Left ventricle myocardium inferior (tissue), 1 donor: ENCODE measurements around the gene RPUSD3. TPM values are rescaled to one million over a fixed set of nuclear protein-coding genes. Genes with fewer than 3 reads are reported as not detected.

Source experiments
- DNase-seq: peaks from one replicate; pipeline ENCODE4 v3.0.0-alpha.2; 2020
- H3K27ac ChIP-seq: fragments of 200-600 bp; replicated peaks from 2 replicates; pipeline ENCODE4 v1.8.0; 2021
- H3K27me3 ChIP-seq: fragments of 200-600 bp; 2 replicates; pipeline ENCODE4 v1.8.0; 2021; ENCODE audit warnings: low read depth
- H3K36me3 ChIP-seq: fragments of 200-600 bp; 2 replicates; pipeline ENCODE4 v1.8.0; 2021
- H3K4me1 ChIP-seq: fragments of 200-600 bp; 2 replicates; pipeline ENCODE4 v1.8.0; 2021
- H3K4me3 ChIP-seq: fragments of 200-600 bp; 2 replicates; pipeline ENCODE4 v1.8.0; 2021; ENCODE audit warnings: mild to moderate bottlenecking, moderate library complexity
- H3K9me3 ChIP-seq: fragments of 200-600 bp; replicated peaks from 2 replicates; pipeline ENCODE4 v1.8.0; 2021
- CTCF ChIP-seq: fragments of 200-600 bp; IDR thresholded peaks from 2 replicates; pipeline ENCODE4 v1.8.0; 2021; ENCODE audit warnings: antibody characterized with exemption, mild to moderate bottlenecking, borderline replicate concordance
- intact Hi-C: fragments of 100-400 bp; cut with micrococcal nuclease; formaldehyde crosslinking; loops from one replicate; pipeline ENCODE4 v1.11.0; 2022
- total RNA-seq: library from RNA; stranded (reverse); fragmentation: NEBNext Ultra II Directional; extraction: Animal tissue kit (Norgen Biotek cat#: 25700); gene quantifications from one replicate; pipeline ENCODE4 v1.2.1, GENCODE V29; 2021
- donor health status: DM: no; HTN: yes; CAD: no; lungs with severe emphysema.

The RPUSD3 gene
- total RNA-seq, 1 donor from 2014 or later: 35.7 TPM

GRCh38 chr3:9834520-9835380 is 9.1 kb downstream of the RPUSD3 start:
- no peak overlapping the region for H3K4me3 ChIP-seq
- H3K36me3 ChIP-seq: peaks cover 53% of the 10 kb centered on the region
- intact Hi-C loops: no loop called here
- H3K27ac ChIP-seq: no peak overlapping the region
- H3K9me3 ChIP-seq: no peaks in the 10 kb centered on the region
- H3K27me3 ChIP-seq: no peaks in the 10 kb centered on the region
- no peak for DNase-seq
- TF ChIP-seq CTCF: no peak
- no peaks in the 10 kb centered on the region for H3K4me1 ChIP-seq

GRCh38 chr3:9833078-9833477 is 10.7 kb downstream of the RPUSD3 start:
- TF ChIP-seq CTCF: no peak
- intact Hi-C loops: no loop called here

GRCh38 chr3:9831253-9831652 is 12.6 kb downstream of the RPUSD3 start:
- DNase-seq: no peak
- intact Hi-C loops: no loop called here
- Histone ChIP-seq H3K36me3 (peaks cover 59% of the 10 kb centered on the region), H3K4me3 (no peak overlapping the region), H3K4me1 (no peaks in the 10 kb centered on the region), H3K27me3 (no peaks in the 10 kb centered on the region), H3K9me3 (no peaks in the 10 kb centered on the region), H3K27ac (no peak overlapping the region)
- TF ChIP-seq CTCF: no peak

More at GRCh38 chr3:9833078-9833477, 10.7 kb downstream of the RPUSD3 start:
- no peaks in the 10 kb centered on the region for H3K9me3 ChIP-seq
- no peak for DNase-seq
- H3K36me3 ChIP-seq: peaks cover 59% of the 10 kb centered on the region
- H3K27ac ChIP-seq: no peak overlapping the region
- H3K27me3 ChIP-seq: no peaks in the 10 kb centered on the region
- no peaks in the 10 kb centered on the region for H3K4me1 ChIP-seq
- no peak overlapping the region for H3K4me3 ChIP-seq

- Histone ChIP-seq H3K27ac (no peak overlapping the region), H3K36me3 (peaks cover 39% of the 10 kb centered on the region), H3K27me3 (no peaks in the 10 kb centered on the region), H3K9me3 (no peaks in the 10 kb centered on the region), H3K4me1 (no peaks in the 10 kb centered on the region), H3K4me3 (no peak overlapping the region)
- intact Hi-C loops: no loop called here
- no peak for TF ChIP-seq CTCF
- DNase-seq: no peak
These were observed 14.7 kb downstream of the RPUSD3 start for GRCh38 chr3:9828801-9829755.

GRCh38 chr3:9826815-9827573 is 16.8 kb downstream of the RPUSD3 start:
- Histone ChIP-seq H3K9me3 (no peaks in the 10 kb centered on the region), H3K27me3 (no peaks in the 10 kb centered on the region), H3K27ac (no peak overlapping the region), H3K4me1 (no peaks in the 10 kb centered on the region), H3K36me3 (peaks cover 23% of the 10 kb centered on the region), H3K4me3 (no peak overlapping the region)
- intact Hi-C loops: no loop called here
- DNase-seq: no peak
- TF ChIP-seq CTCF: no peak
